OCI-LY1 (cell line): ENCODE data around the gene PTPRN2.
"Not testable (repeated sequence)": the region's sequence is repeated elsewhere in the genome, so short reads cannot be mapped to it uniquely, and the experiment has no call there.

ENCODE experiments used
- H2AFZ ChIP-seq: fragments of 200-600 bp; sonication (generic), shearing (Covaris generic); 2 replicates; pipeline ENCODE4 v1.6.0; 2014; ENCODE audit warnings: antibody characterized with exemption, mild to moderate bottlenecking, low read length
- H3F3A ChIP-seq: fragments of 200-600 bp; sonication (generic), shearing (Covaris generic); 2 replicates; pipeline ENCODE4 v1.6.0; 2014; ENCODE audit warnings: mild to moderate bottlenecking, antibody characterized with exemption, low read length, moderate library complexity; ENCODE audit not compliant: insufficient read depth
- H3K27ac ChIP-seq: fragments of 200-600 bp; sonication (generic); 2 replicates; pipeline ENCODE4 v1.5.1; 2014; ENCODE audit warnings: low read length, mixed run types, mild to moderate bottlenecking, low read depth; ENCODE audit not compliant: poor library complexity, severe bottlenecking
- H3K27me3 ChIP-seq: fragments of 200-600 bp; sonication (generic); 2 replicates; pipeline ENCODE4 v1.6.0; 2014; ENCODE audit warnings: antibody characterized with exemption, mild to moderate bottlenecking, low read length, moderate library complexity; ENCODE audit not compliant: insufficient read depth
- H3K36me3 ChIP-seq: fragments of 200-600 bp; sonication (generic); 2 replicates; pipeline ENCODE4 v1.6.1; 2014; ENCODE audit warnings: mild to moderate bottlenecking, antibody characterized with exemption, low read length, moderate library complexity, mixed read lengths; ENCODE audit not compliant: insufficient read depth
- H3K4me1 ChIP-seq: fragments of 200-600 bp; sonication (generic); 2 replicates; pipeline ENCODE4 v1.5.1; 2014; ENCODE audit warnings: mild to moderate bottlenecking, low read length, moderate library complexity; ENCODE audit not compliant: insufficient read depth, severe bottlenecking
- H3K4me2 ChIP-seq: fragments of 200-600 bp; sonication (generic), shearing (Covaris generic); 2 replicates; pipeline ENCODE4 v1.6.1; 2014; ENCODE audit warnings: low read length
- H3K4me3 ChIP-seq: fragments of 200-600 bp; sonication (generic); 2 replicates; pipeline ENCODE4 v1.5.1; 2014; ENCODE audit warnings: low read length, low read depth, mild to moderate bottlenecking, mixed read lengths; ENCODE audit not compliant: poor library complexity, severe bottlenecking
- H3K79me2 ChIP-seq: fragments of 200-600 bp; shearing (Covaris generic); 2 replicates; pipeline ENCODE4 v1.6.1; 2016; ENCODE audit warnings: mixed run types, low read length, mixed read lengths; ENCODE audit not compliant: insufficient read depth
- H3K9ac ChIP-seq: fragments of 200-600 bp; sonication (generic), shearing (Covaris generic); 2 replicates; pipeline ENCODE4 v1.6.1; 2014; ENCODE audit warnings: mild to moderate bottlenecking, low read length, mixed read lengths
- H3K9me2 ChIP-seq: fragments of 200-600 bp; sonication (generic), shearing (Covaris generic); 2 replicates; pipeline ENCODE4 v1.6.1; 2014; ENCODE audit warnings: low read depth, mild to moderate bottlenecking, low read length, mixed read lengths
- H3K9me3 ChIP-seq: fragments of 200-600 bp; shearing (Covaris generic); 2 replicates; pipeline ENCODE4 v1.6.1; 2014; ENCODE audit warnings: low read length, mixed read lengths
- H4K20me1 ChIP-seq: fragments of 200-600 bp; sonication (generic), shearing (Covaris generic); 2 replicates; pipeline ENCODE4 v1.6.0; 2016; ENCODE audit warnings: mild to moderate bottlenecking, low read length; ENCODE audit not compliant: insufficient read depth
- EZH2 ChIP-seq: fragments of 200-600 bp; sonication (generic), shearing (Covaris generic); IDR thresholded peaks from 2 replicates; pipeline ENCODE4 v1.8.0; 2017; ENCODE audit warnings: borderline replicate concordance, mixed run types, mild to moderate bottlenecking, antibody characterized with exemption, low read length, moderate library complexity, mixed read lengths
- TF ChIP-seq, protein P1 (sequence below): fragments of 200-600 bp; sonication (generic), shearing (Covaris generic); IDR thresholded peaks from 2 replicates; pipeline ENCODE4 v1.5.1; 2017; ENCODE audit warnings: mild to moderate bottlenecking, antibody characterized with exemption, low read length, moderate library complexity, mixed read lengths

PTPRN2 gene

DNA sequence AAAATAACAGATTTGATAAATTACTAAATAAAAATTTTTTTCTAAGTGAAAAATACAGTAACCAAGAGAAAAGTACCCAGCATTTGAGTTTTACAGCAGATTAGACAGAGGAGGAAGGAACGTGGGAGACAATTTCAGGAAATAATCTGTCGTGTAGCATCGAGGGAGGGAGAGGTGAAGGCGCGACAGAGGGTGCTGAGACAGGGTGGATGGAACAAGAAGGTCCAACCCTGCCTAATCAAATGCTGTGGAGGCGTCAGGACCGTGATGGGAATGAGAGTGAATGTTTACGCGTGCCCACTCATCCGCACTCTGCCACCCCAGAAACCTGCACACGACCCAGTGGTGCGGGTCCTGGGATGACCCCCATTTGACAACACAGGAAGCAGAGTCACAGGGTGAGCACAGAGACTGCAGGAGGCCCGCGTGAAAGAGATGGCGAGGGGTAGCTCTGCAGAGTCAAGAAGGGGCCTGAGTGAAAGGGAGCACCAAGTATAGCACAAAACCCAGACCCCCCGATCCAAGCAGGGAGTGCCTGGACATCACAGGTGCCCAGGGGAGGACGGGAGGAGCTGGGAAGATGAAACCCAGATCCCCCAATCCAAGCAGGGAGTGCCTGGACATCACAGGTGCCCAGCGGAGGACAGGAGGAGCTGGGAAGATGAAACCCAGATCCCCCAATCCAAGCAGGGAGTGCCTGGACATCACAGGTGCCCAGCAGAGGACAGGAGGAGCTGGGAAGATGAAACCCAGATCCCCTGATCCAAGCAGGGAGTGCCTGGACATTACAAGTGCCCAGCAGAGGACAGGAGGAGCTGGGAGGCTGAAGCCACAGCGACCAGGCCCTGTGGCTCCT lies 691.9 kb downstream of the PTPRN2 start:
- no peak overlapping the region for H3K4me3 ChIP-seq
- H3K27ac ChIP-seq = no peak overlapping the region
- no peaks in the 10 kb centered on the region for H3K79me2 ChIP-seq

DNA sequence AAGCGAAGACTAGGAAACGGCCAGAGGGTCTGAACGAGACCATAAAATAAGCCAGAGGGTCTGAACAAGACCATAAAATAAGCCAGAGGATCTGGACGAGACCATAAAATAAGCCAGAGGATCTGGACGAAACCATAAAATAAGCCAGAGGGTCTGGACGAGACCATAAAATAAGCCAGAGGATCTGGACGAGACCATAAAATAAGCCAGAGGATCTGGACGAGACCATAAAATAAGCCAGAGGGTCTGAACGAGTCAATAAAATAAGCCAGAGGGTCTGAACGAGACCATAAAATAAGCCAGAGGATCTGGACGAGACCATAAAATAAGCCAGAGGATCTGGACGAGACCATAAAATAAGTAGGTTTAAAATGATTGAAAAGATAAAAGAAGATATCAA lies 692.5 kb downstream of the PTPRN2 start:
- H3K9me2 ChIP-seq, H2AFZ ChIP-seq, H3K4me1 ChIP-seq, H3K27me3 ChIP-seq, H4K20me1 ChIP-seq, H3K27ac ChIP-seq, H3K4me2 ChIP-seq, H3K9ac ChIP-seq, H3K79me2 ChIP-seq, H3K36me3 ChIP-seq, H3K4me3 ChIP-seq, H3F3A ChIP-seq, H3K9me3 ChIP-seq: not testable (repeated sequence)

More for the DNA sequence above, 691.9 kb downstream of the PTPRN2 start:
- H3K9me2 ChIP-seq = no peaks in the 10 kb centered on the region
- no peaks in the 10 kb centered on the region for H3F3A ChIP-seq
- no peak overlapping the region for H3K9ac ChIP-seq
- H4K20me1 ChIP-seq = no peaks in the 10 kb centered on the region
- TF ChIP-seq, protein P1, sequence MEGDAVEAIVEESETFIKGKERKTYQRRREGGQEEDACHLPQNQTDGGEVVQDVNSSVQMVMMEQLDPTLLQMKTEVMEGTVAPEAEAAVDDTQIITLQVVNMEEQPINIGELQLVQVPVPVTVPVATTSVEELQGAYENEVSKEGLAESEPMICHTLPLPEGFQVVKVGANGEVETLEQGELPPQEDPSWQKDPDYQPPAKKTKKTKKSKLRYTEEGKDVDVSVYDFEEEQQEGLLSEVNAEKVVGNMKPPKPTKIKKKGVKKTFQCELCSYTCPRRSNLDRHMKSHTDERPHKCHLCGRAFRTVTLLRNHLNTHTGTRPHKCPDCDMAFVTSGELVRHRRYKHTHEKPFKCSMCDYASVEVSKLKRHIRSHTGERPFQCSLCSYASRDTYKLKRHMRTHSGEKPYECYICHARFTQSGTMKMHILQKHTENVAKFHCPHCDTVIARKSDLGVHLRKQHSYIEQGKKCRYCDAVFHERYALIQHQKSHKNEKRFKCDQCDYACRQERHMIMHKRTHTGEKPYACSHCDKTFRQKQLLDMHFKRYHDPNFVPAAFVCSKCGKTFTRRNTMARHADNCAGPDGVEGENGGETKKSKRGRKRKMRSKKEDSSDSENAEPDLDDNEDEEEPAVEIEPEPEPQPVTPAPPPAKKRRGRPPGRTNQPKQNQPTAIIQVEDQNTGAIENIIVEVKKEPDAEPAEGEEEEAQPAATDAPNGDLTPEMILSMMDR = no peak
- no peak for TF ChIP-seq EZH2
- H3K4me2 ChIP-seq = no peak overlapping the region
- no peaks in the 10 kb centered on the region for H3K4me1 ChIP-seq
- H2AFZ ChIP-seq = no peak overlapping the region
- no peaks in the 10 kb centered on the region for H3K9me3 ChIP-seq
- H3K27me3 ChIP-seq = no peaks in the 10 kb centered on the region
- no peaks in the 10 kb centered on the region for H3K36me3 ChIP-seq

- H3K9me3 ChIP-seq = no peaks in the 10 kb centered on the region
These were observed 694.0 kb downstream of the PTPRN2 start for GRCh38 chr7:157893535-157894044.

More at GRCh38 chr7:157893535-157894044, 694.0 kb downstream of the PTPRN2 start:
- H4K20me1 ChIP-seq = no peaks in the 10 kb centered on the region
- no peak overlapping the region for H3K4me2 ChIP-seq
- H3K9me2 ChIP-seq = no peaks in the 10 kb centered on the region
- no peak overlapping the region for H3K27ac ChIP-seq
- no peaks in the 10 kb centered on the region for H3F3A ChIP-seq
- H3K36me3 ChIP-seq = no peaks in the 10 kb centered on the region
- no peaks in the 10 kb centered on the region for H3K4me1 ChIP-seq
- H2AFZ ChIP-seq = no peak overlapping the region
- H3K9ac ChIP-seq = no peak overlapping the region
- no peak overlapping the region for H3K4me3 ChIP-seq
- TF ChIP-seq, protein P1 = no peak
- TF ChIP-seq EZH2 = no peak
- no peaks in the 10 kb centered on the region for H3K27me3 ChIP-seq
- H3K79me2 ChIP-seq = no peaks in the 10 kb centered on the region
